T-helper 1 cell treated with Interleukin-12 subunit alpha and Interleukin-12 subunit beta and Interleukin-4 antibody, amounts not matched to agents 30 ng/mL and 1 ng/mL, for 36 hours (primary cell): ENCODE data around the gene ZNF142. TPM values are rescaled to one million over a fixed set of nuclear protein-coding genes. Genes with fewer than 3 reads are reported as not detected.

Experiments used
- intact Hi-C: fragments of 100-400 bp; cut with micrococcal nuclease; formaldehyde crosslinking; loops from one replicate; pipeline ENCODE4 v1.15.1; 2024
- total RNA-seq: library from RNA; stranded (reverse); gene quantifications from 2 replicates; pipeline ENCODE4 v1.2.3, GENCODE V29; 2022

Gene ZNF142, protein sequence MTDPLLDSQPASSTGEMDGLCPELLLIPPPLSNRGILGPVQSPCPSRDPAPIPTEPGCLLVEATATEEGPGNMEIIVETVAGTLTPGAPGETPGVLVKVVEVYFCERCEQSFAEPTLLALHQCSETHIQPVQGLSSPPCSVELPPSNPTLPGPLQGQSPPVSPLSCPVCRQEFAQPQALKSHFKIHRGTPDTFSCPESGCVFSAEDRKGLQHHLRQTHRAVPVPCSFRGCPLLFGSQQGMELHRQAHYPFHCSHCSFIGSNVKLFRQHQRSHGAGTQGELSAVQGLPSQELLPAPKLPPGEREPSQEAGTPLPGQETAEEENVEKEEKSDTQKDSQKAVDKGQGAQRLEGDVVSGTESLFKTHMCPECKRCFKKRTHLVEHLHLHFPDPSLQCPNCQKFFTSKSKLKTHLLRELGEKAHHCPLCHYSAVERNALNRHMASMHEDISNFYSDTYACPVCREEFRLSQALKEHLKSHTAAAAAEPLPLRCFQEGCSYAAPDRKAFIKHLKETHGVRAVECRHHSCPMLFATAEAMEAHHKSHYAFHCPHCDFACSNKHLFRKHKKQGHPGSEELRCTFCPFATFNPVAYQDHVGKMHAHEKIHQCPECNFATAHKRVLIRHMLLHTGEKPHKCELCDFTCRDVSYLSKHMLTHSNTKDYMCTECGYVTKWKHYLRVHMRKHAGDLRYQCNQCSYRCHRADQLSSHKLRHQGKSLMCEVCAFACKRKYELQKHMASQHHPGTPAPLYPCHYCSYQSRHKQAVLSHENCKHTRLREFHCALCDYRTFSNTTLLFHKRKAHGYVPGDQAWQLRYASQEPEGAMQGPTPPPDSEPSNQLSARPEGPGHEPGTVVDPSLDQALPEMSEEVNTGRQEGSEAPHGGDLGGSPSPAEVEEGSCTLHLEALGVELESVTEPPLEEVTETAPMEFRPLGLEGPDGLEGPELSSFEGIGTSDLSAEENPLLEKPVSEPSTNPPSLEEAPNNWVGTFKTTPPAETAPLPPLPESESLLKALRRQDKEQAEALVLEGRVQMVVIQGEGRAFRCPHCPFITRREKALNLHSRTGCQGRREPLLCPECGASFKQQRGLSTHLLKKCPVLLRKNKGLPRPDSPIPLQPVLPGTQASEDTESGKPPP (N-terminal part only)
- 57.0 and 59.0 TPM in 2 replicates for total RNA-seq

DNA sequence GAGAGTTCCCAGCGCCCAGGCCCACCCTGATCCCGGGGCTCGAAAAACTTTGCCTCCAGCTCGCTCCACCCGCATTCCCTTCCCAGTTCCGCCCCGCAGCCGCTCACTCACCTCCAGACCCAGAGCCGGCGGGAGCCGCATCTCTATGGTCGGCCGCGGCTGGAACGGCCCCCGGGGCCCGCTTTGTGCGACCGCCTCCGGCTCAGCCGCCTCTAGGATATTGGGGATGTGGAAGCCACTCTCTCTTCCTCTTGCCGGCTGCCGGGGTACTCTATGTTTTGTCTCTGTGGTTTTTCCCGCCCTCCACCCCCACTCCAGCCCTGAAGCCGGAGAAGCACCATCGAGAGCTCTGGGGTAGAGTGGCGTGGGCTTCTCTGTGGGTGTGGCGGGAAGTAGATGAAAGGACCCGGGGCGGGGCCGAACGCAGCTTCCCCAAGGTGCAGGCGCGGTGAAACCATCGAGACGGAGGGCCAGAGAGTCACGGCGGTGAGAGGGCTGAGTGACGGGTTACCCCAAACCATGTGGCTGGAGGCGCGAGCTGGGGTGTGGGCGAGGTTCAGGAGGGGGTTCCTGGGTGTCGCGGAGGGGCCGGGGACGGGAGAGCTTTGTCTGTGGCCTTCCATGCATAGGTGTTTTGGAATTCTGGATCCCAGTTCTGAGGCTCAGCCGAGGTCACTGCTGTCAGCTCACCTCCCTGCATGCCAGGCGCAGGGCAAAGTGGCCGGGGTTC lies at the start of gene ZNF142, which contains the start of gene BCS1L:
Gene ZNF142 (minus strand): TSS at position 366 of the 730 bp plus-strand sequence. CDS start 3,194 bp downstream, outside the sequence.
Gene BCS1L (plus strand): TSS at position 426 of the 730 bp plus-strand sequence. CDS start 1,305 bp downstream, outside the sequence.
- intact Hi-C loops = loop anchor here (1.0 to 5.0 kb wide), 16 partner anchors 11 to 938 kb away; partner anchors contain the start of genes AAMP, CNOT9, DNAJB2 and GMPPA

GRCh38 chr2:218708086-218708485 lies 48.7 kb upstream of the ZNF142 start:
- intact Hi-C loops = no loop called here

DNA sequence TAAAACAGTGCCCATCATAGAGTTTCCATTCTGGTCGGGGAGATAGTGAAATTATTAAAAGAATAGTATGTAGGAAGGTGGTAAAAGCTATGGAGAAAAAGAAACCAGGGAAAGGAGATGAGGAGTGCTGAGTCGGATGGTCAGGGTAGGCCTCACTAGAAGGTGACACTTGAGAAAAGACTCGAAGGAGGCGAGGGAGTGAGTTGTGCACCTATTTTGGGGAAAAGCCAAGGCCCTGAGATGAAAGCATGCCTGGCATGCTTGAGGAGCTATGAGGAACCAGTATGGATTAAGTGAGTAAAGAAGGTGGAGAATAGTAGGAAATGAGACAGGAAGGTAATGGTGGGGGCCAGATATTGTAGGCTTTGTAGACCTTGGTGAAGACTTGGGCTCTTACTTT lies 43.9 kb upstream of the ZNF142 start:
- intact Hi-C loops = no loop called here

DNA sequence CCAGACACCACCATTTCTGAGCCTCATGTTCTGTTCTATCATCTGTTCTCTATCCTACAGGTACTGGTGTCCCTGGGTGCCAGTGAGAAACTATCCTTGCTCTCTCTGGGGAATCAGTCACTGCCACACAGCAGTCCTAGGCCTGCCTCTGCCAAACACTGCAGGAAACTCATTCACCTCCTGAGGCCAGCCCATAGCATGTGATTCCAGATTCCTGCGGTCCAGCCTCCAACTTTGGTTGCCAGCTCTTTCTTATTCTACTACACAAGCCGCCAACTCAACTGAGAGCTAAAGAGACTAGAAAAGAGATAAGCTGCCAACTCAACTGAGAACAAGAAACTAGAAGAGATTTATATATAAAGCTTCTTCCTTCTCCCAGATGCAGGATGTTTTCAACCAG lies 42.4 kb upstream of the ZNF142 start:
- intact Hi-C loops = no loop called here

- intact Hi-C loops = no loop called here
Observed at GRCh38 chr2:218698885-218699284, 39.5 kb upstream of the ZNF142 start.

DNA sequence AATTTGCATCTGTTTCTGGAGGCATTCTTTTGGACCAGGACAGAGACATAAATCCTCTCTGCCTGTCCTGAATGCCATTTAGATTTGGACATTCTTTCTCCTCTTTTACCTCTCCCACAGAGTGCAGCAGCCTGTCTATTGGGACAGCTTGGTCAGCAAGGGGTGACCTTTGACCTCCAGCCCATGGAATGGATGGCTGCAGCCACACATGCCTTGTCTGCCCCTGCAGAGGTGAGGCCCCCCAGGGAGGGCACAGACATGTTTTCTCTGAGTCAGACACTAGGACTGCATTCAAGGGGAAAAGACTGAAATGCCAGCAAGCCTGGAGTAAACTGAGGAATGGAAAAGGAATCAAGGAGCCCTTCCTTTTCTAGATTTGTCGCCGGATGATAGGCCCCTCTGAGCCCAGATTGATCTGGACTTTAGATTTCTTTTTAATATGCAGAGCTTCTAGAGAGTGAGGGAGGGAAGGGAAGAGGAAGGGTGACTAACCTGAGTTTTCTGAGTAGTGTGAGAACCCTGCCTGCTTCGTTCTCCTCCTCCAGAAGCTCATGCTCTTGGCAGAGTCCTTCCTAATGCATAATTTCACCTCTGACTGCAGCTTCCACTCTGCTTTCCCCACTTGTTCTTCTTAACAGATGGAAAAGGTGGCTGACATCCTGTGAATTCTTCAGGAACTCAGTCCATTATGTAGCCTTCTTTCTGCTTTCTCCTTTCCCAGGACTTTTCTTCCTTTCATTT lies 35.2 kb upstream of the ZNF142 start:
- intact Hi-C loops = no loop called here

- intact Hi-C loops = no loop called here
Observed at GRCh38 chr2:218691234-218691633, 31.8 kb upstream of the ZNF142 start.

DNA sequence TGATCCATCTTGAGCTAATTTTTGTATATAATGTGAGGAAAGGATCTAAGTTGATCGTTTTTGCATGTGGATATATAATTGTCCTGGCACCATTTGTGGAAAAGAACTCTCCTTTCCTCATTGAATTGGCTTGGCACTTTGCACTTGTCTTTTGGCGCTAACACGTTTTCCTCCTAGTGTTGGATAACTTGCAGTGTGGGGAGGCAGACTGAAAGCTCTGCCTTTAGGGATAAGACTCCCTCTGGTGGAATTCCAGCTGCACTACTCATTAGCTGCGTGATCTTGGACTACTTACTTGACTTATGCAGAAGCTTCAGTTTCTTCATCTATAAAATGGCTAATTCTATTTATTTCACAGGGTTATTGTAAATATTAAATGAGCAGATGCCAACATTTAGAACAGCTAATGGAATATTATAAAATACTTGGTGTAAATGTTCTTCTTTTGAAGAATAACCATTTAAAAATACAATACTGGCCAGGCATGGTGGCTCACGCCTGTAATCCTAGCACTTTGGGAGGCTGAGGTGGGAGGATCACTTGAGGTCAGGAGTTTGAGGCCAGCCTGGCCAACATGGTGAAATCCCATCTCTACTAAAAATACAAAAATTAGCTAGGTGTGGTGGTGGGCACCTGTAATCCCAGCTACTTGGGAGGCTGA lies 28.1 kb upstream of the ZNF142 start:
- intact Hi-C loops = loop anchor here (1.0 kb wide), 4 partner anchors 15 to 386 kb away; partner anchors contain the start of genes BCS1L, RNF25, STK36 and ZNF142

GRCh38 chr2:218680061-218680460 lies 20.6 kb upstream of the ZNF142 start:
- intact Hi-C loops = no loop called here

DNA sequence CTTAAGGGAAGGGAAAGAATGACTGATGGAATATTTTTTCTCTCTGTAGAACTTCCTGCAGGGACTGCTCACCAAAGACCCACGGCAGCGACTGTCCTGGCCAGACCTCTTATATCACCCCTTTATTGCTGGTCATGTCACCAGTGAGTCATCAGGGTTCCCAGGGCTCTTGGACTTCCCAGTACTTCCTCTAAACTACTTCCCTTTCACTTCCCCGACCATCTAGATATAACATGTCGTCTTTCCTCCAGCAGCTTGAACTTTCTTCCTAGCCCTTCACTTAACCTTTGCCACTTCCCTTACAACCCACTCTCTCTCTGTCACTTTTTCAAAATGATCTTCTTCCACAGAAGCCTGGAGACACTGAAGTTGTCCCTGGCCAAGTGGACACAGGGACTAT lies 19.7 kb upstream of the ZNF142 start:
- intact Hi-C loops = no loop called here

DNA sequence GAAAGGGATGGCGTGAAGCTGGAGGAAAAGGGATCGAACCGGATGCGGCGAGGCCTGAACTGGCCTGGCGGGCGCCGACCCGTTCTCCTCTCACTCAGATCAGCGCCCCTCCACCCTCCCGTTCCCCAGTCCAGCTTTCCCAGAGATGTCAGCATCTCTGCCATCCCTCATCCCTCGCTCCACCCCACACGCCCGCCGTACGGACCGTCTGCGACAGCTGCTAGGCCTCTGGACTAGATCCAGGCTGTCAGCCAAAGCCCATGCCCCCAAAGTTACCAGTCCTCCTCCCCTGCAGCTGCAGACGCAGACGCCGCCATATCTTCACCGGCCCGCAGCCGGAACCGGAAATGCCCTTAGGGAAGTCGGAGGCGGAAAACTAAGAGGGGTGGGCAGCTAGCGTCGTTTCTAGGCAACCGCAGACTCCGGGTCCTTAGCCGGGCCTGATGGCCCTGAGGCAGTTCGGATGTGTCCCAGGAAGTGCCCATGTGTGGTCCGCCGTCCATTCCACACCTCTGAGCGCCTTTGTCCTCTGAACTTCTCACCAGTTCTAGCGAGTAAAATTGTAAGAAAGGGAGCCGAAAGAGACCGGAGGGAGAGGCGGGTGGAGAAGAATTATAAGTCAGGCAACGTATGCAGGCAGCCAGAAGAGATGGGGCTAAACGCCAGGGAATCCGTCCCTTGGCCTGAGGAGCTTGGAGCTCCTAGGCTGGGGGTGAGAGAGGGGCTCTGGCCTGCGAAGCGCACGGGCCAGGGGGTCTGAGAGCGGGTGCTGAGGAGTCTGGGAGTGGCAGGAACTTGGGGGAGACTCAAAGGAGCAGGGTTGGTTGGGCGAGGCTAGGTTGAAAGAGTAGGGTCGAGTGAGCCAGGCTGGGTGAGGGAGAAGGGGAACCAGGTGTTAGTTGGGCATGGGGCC lies 12.5 kb upstream of the ZNF142 start, which contains the start of the genes RNF25 and STK36:
Gene RNF25 (minus strand): TSS at position 349 of the 913 bp plus-strand sequence. CDS start 32 bp downstream, at position 317.
Gene STK36 (plus strand): TSS at position 433 of the 913 bp plus-strand sequence. CDS start 744 bp downstream, outside the sequence.
- intact Hi-C loops = loop anchor here (1.0 to 5.0 kb wide), 13 partner anchors 13 to 825 kb away; partner anchors contain the start of genes AAMP, ARPC2, BCS1L and CNOT9

- intact Hi-C loops = loop anchor here (1.0 to 5.0 kb wide), 7 partner anchors 226 to 826 kb away; partner anchors contain the start of genes AAMP, ARPC2, CNPPD1 and DNPEP
Observed at GRCh38 chr2:218671097-218671653, 11.8 kb upstream of the ZNF142 start.

DNA sequence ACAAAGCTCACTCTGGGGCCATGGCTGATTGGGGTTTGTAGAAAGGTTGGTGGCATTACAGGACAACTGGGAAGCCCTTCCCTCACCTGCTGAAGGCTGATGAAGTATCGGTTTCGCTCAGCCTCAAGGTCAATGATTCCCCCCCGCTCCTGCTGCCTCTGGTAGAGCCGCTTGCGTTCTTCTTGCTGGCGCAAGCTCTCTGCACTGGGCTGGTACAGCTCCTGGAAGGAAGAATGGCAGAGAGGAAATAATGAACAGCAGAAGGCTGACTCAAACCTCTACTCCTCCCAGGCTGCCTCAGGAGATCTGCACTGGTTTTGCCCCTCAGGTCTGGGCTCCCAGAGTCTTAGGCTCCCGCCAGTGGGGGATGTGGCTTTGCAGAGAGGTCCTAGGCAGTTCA lies 5.2 kb upstream of the ZNF142 start:
- intact Hi-C loops = no loop called here

- intact Hi-C loops = no loop called here
Observed at GRCh38 chr2:218663901-218664300, 4.5 kb upstream of the ZNF142 start.

GRCh38 chr2:218662827-218663226 lies 3.4 kb upstream of the ZNF142 start:
- intact Hi-C loops = no loop called here

- intact Hi-C loops = no loop called here
Observed at GRCh38 chr2:218662377-218662776, 3.0 kb upstream of the ZNF142 start.

GRCh38 chr2:218659988-218660358 lies 550 bp upstream of the ZNF142 start:
- intact Hi-C loops = loop anchor here (1.0 to 5.0 kb wide), 16 partner anchors 12 to 937 kb away; partner anchors contain the start of genes AAMP, CNOT9, DNAJB2 and GMPPA
